Astrocyte (in vitro differentiated cells and primary cell): ENCODE results near the gene MYO16.

Experiments used
- EZH2 ChIP-seq: IDR thresholded peaks from 2 replicates; pipeline ENCODE4 v1.6.1; 2012; ENCODE audit warnings: mild to moderate bottlenecking, low read length, inconsistent platforms; ENCODE audit not compliant: insufficient read depth
- TF ChIP-seq, protein P1 (sequence below): IDR thresholded peaks from 2 replicates; pipeline ENCODE4 v1.5.1; 2011; ENCODE audit warnings: low read depth, mild to moderate bottlenecking, inconsistent platforms, low read length, moderate library complexity; ENCODE audit not compliant: insufficient read depth

DNA sequence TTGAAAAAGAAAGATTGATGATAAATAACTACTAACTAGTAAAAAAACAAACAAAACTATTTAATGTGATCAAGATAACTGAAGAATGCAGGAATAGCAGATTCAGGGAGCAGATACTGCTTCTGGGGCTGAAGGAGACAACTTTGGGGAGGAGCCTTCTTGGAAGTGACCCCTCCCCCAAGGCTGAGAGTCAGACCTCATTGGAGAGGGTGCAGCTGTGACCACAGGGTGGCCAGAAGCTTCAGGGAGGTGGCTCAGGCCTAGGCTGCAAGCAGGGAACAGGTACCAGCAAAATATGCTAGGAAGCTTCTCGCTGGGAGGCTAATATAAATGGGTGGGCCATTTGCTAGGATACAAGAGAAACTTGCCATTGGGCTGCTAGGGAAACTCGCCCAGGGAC, 149.9 kb downstream of the MYO16 start:
- no peak for TF ChIP-seq EZH2
- TF ChIP-seq, protein P1, sequence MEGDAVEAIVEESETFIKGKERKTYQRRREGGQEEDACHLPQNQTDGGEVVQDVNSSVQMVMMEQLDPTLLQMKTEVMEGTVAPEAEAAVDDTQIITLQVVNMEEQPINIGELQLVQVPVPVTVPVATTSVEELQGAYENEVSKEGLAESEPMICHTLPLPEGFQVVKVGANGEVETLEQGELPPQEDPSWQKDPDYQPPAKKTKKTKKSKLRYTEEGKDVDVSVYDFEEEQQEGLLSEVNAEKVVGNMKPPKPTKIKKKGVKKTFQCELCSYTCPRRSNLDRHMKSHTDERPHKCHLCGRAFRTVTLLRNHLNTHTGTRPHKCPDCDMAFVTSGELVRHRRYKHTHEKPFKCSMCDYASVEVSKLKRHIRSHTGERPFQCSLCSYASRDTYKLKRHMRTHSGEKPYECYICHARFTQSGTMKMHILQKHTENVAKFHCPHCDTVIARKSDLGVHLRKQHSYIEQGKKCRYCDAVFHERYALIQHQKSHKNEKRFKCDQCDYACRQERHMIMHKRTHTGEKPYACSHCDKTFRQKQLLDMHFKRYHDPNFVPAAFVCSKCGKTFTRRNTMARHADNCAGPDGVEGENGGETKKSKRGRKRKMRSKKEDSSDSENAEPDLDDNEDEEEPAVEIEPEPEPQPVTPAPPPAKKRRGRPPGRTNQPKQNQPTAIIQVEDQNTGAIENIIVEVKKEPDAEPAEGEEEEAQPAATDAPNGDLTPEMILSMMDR, result no peak
